NK-92 (cell line): ENCODE measurements around the gene PTPRR.

ENCODE experiments used
- DNase-seq: peaks from one replicate; lab custom pipeline; 2025; ENCODE audit not compliant: unreplicated experiment; lab: John Stamatoyannopoulos, UW

Gene PTPRR, protein sequence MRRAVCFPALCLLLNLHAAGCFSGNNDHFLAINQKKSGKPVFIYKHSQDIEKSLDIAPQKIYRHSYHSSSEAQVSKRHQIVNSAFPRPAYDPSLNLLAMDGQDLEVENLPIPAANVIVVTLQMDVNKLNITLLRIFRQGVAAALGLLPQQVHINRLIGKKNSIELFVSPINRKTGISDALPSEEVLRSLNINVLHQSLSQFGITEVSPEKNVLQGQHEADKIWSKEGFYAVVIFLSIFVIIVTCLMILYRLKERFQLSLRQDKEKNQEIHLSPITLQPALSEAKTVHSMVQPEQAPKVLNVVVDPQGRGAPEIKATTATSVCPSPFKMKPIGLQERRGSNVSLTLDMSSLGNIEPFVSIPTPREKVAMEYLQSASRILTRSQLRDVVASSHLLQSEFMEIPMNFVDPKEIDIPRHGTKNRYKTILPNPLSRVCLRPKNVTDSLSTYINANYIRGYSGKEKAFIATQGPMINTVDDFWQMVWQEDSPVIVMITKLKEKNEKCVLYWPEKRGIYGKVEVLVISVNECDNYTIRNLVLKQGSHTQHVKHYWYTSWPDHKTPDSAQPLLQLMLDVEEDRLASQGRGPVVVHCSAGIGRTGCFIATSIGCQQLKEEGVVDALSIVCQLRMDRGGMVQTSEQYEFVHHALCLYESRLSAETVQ

DNA sequence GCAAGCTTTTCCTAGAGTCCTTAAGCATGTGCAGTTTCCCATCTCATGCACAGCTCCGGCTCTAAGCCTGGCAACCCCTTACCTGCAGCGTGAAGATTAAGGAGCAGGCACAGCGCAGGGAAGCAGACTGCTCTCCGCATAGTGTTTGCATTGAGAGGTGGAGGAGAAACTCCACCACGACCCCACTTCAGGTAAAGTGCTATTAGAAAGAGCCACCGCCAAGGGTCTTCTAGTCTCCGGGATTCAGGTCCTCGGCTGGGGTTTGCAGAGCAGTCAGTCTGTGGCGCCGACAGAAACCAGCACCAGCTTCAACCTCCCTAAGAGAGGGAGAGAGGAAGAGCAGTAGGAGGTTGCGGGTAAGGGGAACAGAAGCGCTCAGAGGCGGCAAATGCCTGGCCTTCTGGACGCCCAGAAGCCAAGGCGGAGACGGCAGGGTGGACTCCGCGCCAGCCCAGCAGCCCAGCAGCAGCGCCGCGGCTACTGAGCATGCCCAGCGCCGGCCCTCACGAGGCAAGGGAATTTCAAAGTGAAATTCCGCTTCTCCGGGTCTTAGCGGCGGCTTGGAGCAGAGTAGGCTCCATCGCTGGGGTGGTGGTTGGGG, at the start of gene PTPRR:
PTPRR (minus strand) TSS at position 488 of the 601 bp plus-strand sequence; CDS start at position 140, 348 bp downstream.
- DNase-seq: no peak

DNA sequence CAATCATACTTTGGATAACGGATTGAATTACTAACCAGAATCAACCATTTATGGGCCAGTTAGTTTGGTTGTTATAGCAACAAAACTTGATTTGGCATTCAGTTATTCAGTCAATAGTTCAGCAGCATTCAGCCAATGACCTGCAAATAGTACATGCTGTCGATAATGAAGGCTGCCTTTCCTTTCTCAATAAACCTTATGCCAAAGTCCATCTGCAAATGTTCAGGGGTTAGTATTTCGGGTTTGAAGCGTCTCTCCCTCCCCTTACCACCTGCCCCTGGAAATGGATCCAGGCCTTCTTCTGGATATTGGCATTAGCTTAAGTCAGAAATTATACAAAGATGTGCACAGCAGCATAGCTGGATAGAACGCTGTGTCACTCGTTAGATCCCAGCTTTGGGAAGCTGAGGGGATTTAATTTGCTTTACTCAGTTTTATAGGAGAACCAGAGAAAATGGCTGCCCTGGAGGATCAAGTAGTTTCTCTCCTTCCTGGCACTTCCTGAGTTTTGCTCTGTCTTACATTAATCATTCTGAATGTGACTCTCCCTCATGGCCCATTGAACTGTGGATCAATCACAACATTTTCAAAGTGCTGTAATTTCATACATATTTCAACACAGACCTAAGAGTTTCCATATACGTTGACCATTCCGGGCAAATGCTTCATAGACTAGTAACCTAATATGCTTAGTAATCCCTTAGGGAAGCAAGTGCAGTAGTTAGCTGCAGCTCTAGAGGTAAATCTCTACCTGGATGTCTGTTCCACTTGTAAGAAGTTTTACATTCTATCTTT, 46.7 kb upstream of the PTPRR start:
- no peak for DNase-seq

- DNase-seq: no peak
Observed at GRCh38 chr12:70966046-70966445, 45.5 kb upstream of the PTPRR start.

- DNase-seq: no peak
Observed at GRCh38 chr12:70964867-70965510, 44.5 kb upstream of the PTPRR start.

- no peak for DNase-seq
Observed at GRCh38 chr12:70963081-70963660, 42.6 kb upstream of the PTPRR start.

DNA sequence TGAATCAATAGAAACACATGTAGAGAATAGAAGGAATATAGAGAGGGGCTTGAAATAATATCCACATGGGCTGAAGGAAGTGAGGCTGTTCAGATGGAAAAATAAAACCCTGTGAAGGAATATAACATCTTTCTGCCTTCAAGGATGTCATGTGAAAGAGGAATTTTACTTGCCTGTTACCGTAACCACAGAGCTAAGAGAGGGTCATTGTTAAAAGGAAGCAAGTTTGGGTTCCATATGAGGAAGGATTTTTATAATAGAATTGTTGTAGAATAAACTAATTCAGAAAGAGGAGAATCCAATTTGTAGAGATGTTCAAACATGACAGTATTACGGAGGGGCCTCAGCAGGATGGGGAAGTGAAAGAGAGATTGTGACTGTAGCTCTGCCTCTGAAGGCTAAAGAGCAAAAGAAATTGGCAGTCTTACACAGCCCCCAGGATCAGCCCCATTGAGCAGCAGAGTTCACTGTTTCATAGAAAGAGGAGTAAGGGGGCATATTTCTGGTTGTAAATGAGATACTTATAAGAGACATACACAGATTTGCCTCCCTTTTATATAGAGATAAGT, 41.8 kb upstream of the PTPRR start:
- DNase-seq: no peak

DNA sequence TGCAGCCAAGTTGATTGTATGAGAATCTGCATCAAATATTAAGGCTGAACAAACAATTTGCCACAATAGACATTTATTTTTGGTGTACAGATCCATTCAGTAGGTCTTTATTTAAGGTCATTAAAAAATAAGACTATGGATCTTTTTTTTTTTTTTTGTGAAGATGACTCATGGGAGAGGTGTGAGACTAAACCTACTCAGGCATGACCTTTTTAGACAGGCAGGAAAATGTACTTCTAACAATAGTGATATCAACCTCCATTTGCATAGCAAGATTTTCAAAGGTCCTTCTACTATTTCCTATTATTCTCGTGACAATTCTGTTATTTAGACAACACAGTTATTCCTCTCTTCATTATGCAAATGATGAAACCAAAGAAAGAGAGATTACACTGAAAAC, 39.9 kb upstream of the PTPRR start:
- no peak for DNase-seq

DNA sequence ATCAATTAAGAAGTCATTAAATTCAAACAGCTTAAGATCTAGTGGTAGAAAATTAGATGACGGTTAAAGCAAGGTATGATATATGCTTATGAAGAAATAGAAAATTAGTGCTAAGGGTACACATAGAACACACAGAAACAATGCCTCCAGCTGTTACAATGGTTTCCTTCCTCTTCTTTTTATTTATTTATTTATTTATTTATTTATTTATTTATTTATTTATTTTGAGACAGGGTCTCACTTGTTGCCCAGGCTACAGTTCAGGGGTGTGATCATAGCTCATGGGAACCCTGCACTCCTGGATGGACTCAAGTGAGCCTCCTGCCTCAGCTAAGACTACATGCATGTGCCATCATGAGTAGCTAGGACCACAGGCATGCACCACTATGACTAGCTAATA, 34.9 kb upstream of the PTPRR start:
- DNase-seq: no peak

DNA sequence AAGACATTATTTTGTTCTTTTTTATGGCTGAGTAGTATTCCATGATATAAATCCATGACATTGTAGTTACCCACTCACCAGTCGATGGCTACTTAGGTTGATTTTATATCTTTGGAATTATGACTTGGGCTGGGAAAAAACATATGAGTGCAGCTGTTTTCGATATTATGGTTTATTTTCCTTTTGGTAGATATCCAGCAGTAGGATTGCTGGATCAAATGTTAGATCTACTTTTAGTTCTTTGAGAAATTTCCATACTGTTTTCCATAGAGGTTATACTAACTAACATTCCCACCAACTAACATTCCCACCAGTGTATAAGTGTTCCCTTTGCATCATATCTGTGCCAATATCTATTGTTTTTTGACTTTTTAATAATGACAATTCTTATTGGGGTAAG, 29.9 kb upstream of the PTPRR start:
- DNase-seq: no peak

DNA sequence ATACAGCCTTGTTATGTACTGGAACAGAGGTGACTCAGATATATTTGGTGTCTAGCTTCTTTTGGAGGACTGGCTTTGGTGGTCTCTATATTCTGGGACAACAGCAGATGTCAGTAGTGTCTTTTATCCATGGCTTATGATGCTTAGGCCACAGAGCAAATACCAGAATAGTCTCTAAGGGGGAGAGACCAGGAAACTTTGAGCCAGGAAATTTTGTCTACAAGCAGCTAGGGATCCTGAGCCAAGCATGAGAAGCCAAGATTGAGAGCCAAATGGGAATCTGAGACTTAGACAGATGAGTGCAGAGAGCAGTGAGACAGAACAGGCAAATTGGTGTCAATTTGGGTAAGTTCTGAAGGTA, 28.4 kb upstream of the PTPRR start:
- no peak for DNase-seq

DNA sequence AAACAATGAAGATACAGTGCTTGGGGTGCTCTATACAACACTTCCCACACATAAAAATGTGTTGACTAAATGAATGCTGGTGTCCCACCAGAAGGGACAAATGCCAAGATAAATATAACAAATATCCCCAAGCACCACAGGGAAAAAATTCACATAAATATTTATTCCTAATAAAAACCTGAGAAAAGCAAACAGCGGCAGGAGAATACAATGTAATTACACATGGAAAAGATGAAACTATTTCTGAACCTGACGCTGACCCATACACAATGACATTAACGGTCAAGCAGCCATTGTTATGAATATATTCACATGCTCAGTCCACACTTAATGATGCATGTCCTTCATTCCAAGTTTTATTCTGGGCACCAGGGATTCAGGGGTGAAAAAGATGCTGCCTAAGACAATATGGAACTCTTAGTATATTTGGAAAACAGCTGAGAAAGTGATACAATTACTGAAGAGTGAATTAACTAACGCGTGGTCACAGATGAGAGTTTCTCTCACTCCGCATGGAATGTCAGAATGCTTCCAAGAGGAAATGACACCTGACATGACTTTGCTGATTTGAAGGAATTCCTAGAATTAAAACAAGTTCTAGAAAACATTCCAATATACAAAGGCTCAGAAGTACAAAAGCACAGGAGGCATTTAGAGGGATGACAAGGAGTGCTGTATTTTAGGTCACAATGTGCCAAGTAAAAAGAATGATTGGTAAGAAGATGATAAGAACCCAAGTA, 27.9 kb upstream of the PTPRR start:
- no peak for DNase-seq

DNA sequence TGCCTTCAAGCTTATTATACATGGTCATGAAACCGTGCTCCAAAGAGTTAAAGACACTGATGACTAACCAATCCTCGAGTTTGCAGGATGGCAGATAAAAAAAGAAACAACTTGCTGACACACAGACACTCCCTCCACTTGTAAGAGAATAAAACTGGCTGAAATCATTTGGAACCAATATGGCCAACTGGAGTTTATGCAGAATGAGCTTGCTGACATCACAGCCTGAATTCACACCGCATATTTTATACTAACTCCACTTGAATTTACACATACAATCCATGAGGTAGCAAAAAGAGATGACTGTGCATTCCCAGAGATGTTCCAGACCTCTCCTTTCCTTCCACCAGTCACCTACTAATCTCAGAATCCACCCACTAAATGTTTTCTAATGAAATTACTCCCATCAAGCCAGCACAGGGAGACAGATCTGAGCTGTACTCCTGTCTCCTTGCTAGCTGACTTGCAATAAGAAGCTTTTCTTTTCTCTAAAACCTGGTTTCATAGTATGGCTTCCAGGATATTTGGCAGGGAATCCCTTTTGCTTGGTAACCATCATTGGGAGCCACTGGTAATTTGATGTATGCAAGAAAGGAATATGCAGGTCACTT, 15.8 kb upstream of the PTPRR start:
- no peak for DNase-seq

- DNase-seq: no peak
Observed at GRCh38 chr12:70933133-70933532, 12.6 kb upstream of the PTPRR start.

- DNase-seq: no peak
Observed at GRCh38 chr12:70929029-70929428, 8.5 kb upstream of the PTPRR start.

DNA sequence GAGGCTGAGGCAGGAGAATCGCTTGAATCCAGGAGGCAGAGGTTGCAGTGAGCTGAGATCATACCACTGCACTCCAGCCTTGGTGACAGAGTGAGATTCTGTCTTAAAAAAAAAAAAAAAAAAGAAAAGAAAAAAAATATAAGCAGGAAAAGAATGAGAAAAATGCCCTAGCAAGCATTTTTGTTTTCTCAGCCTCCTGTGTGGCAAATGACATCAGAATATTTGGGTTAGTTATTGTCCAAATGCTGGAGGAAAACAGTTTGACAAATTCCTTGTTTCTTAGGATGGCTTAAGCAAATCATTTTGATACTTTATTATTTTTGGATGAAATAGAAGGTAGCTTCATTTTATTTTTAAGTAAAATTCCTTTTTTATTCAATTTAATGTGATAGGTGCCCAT, 7.5 kb upstream of the PTPRR start:
- no peak for DNase-seq

- DNase-seq: no peak
Observed at GRCh38 chr12:70927356-70927755, 6.8 kb upstream of the PTPRR start.

DNA sequence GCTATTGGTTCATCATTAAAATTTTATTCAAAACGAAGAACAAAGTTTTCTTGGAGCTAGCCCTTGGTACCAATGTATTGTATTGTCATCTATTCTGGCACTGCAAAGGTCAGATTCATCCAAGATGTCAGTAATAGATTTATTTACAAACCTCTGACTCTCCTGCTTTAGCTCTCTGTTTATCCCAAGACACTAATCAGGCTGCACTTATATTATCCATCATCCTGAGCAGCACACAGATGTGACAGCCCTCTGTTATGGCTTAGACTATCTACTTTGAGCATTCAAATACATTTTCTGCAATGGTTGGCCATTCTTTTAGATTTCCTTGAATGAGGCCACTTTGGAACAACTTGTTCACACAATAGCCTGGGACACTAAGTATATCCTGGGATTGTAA, 5.0 kb upstream of the PTPRR start:
- DNase-seq: no peak

- DNase-seq: no peak
Observed at GRCh38 chr12:70920891-70921290, 353 bp upstream of the PTPRR start.

DNA sequence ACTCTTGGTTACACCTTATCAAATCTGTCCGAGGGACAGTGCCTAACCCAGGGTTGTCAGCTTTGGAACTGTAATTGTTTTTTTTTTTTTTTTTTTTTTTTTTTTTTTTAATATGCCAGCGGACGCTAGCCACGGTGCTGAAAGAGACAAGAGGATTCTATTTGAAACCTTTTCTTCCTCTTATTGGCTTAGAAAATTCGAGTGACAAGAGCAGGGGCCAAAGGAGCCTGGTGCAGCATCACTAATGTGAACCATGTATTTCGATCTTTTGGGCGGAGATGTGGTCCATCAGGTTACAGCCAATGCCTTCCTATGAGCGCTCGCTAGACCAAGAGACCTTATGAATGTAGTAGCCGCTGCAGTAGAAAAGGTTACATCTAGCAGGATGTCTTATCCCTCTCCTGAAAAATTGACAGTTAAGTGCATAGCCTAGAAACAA, 922 bp downstream of the PTPRR start:
- DNase-seq: no peak
